Adrenal gland (tissue), 5 donors: ENCODE measurements around the gene JAZF1.

Source experiments
- POLR2A ChIP-seq, 2 donors: fragments of 450-650 bp; IDR thresholded peaks; one replicate each; pipeline ENCODE4 v1.6.1; 2017; ENCODE audit warnings: antibody characterized with exemption in 2 of 2, mild to moderate bottlenecking in 2 of 2, moderate library complexity in 1 of 2
- TF ChIP-seq, protein P1 (sequence below), 6 experiments: fragments of 450-650 bp in 4 of 6; fragments of 200-600 bp in 2 of 6; sonication (generic) in 1 of 6; IDR thresholded peaks; 1 replicate in 5 of 6; 2 replicates in 1 of 6; pipeline versions ENCODE4 v1.5.1 to v1.8.0; 2016 to 2021; ENCODE audit warnings: antibody characterized with exemption in 6 of 6, mild to moderate bottlenecking in 2 of 6, moderate library complexity in 1 of 6
- donor health status: DM: no; HTN: no; CAD: no.

DNA sequence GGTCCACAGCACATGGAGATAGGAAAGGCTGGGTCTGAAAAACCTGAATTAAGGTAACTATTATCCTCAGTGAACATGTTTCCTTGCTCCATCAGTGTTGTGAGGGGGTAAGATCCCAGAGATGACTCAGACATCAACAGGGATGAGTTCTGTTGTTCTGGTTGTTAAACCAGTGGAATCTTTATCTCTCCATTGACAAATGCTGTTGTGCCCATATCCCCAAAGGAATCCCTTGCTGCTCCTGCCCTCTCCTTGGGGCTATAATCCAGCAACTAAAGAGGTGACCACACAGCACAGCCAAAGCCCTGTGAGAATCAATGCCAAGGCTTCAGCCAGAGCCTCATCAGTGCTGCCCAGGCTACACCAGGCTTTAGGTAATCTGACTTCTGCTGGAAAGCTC is 113.4 kb downstream of the JAZF1 start:
- TF ChIP-seq, protein P1, sequence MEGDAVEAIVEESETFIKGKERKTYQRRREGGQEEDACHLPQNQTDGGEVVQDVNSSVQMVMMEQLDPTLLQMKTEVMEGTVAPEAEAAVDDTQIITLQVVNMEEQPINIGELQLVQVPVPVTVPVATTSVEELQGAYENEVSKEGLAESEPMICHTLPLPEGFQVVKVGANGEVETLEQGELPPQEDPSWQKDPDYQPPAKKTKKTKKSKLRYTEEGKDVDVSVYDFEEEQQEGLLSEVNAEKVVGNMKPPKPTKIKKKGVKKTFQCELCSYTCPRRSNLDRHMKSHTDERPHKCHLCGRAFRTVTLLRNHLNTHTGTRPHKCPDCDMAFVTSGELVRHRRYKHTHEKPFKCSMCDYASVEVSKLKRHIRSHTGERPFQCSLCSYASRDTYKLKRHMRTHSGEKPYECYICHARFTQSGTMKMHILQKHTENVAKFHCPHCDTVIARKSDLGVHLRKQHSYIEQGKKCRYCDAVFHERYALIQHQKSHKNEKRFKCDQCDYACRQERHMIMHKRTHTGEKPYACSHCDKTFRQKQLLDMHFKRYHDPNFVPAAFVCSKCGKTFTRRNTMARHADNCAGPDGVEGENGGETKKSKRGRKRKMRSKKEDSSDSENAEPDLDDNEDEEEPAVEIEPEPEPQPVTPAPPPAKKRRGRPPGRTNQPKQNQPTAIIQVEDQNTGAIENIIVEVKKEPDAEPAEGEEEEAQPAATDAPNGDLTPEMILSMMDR (IDR thresholded peaks at IDR 0.05), result no peak
- TF ChIP-seq POLR2A (IDR thresholded peaks at IDR 0.05), result no peak
